Endothelial cell of umbilical vein (primary cell): Measurements from ENCODE around the gene ATG5.

Experiments
- CTCF ChIP-seq, 2 donors: IDR thresholded peaks; 1 replicate in 1 of 2; 2 replicates in 1 of 2; pipeline ENCODE4 v1.5.1; 2011; ENCODE audit warnings: low read length in 2 of 2, mild to moderate bottlenecking in 2 of 2, moderate library complexity in 2 of 2, control low read depth in 1 of 2, inconsistent platforms in 1 of 2, low read depth in 1 of 2; ENCODE audit not compliant: insufficient read depth in 1 of 2; ENCODE audit errors: extremely low read depth in 1 of 2
- EZH2 ChIP-seq: IDR thresholded peaks from 2 replicates; pipeline ENCODE4 v1.6.1; 2012; ENCODE audit warnings: borderline replicate concordance, low read depth, mild to moderate bottlenecking, moderate library complexity, low read length, inconsistent platforms; ENCODE audit not compliant: severe bottlenecking
- JUN ChIP-seq: IDR thresholded peaks from 2 replicates; pipeline ENCODE4 v1.6.1; 2011; ENCODE audit warnings: borderline replicate concordance, low read depth; ENCODE audit not compliant: insufficient read length, insufficient read depth
- POLR2A ChIP-seq: IDR thresholded peaks from 2 replicates; pipeline ENCODE4 v1.6.1; 2012; ENCODE audit warnings: low read depth, mild to moderate bottlenecking, control low read depth, low read length
- POLR2AphosphoS5 ChIP-seq: IDR thresholded peaks from 2 replicates; pipeline ENCODE4 v1.6.1; 2012; ENCODE audit warnings: low read depth, mild to moderate bottlenecking, control low read depth, low read length, moderate library complexity; ENCODE audit not compliant: insufficient read depth

DNA sequence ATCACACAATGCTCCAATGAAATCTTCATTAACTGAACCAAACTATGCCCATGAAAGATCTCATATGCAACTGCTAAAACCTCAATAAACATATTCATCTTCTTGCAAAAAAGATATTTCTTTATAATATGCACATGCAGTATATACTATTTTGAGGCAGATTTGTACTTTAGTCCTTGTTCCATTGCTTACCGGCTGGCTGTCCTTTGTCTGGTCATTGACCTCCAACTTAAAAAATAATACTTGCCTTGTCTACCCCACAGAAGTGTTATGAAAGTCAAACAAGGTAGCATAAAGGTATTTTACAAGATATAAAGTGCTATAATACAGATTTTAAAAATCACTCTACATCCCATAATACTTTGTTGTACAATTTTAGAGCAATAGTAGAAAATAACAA lies 88.3 kb downstream of the ATG5 start:
- no peak for TF ChIP-seq POLR2A
- TF ChIP-seq CTCF (IDR thresholded peaks at IDR 0.05; ENCODE audit: extremely low read depth in 1 of 2, insufficient read depth in 1 of 2, low read depth in 1 of 2, low read length in 2 of 2) = no peak
- no peak for TF ChIP-seq EZH2
- TF ChIP-seq POLR2AphosphoS5 = no peak
- TF ChIP-seq JUN = no peak
